ENCODE measurements around the gene LAMTOR1. TPM values are rescaled to one million over a fixed set of nuclear protein-coding genes. Genes with fewer than 3 reads are reported as not detected.

Gene LAMTOR1
- total RNA-seq, 1 donor from 2014 or later: 65.8 TPM

- FAIRE-seq (no peak), DNase-seq (ENCODE audit: low read depth) (no peak)
- Histone ChIP-seq H3K9ac (ENCODE audit: low read length) (no peak overlapping the region), H3K36me3 (ENCODE audit: insufficient read depth, low read length) (no peaks in the 10 kb centered on the region), H3K4me1 (ENCODE audit: insufficient read depth, low read length) (no peaks in the 10 kb centered on the region), H3K9me3 (ENCODE audit: insufficient read depth, low read depth, low read length) (peaks cover 9% of the 10 kb centered on the region), H3K27ac (ENCODE audit: low read depth, low read length) (no peak overlapping the region), H3K4me2 (ENCODE audit: low read length) (no peak overlapping the region), H2AFZ (ENCODE audit: low read depth, low read length) (no peak overlapping the region), H3K4me3 (ENCODE audit: insufficient read depth, low read depth, low read length) (no peak overlapping the region), H4K20me1 (ENCODE audit: insufficient read depth, low read length) (no peaks in the 10 kb centered on the region), H3K79me2 (ENCODE audit: insufficient read depth, low read length) (no peaks in the 10 kb centered on the region), H3K27me3 (ENCODE audit: insufficient read depth, low read length) (peaks cover 11% of the 10 kb centered on the region)
- H3K4me1 Mint-ChIP-seq (ENCODE audit: low read depth, unreplicated experiment): no peaks in the 10 kb centered on the region
- peaks cover under 1% of the 10 kb centered on the region for H3K36me3 Mint-ChIP-seq (ENCODE audit: low read depth, unreplicated experiment)
- TF ChIP-seq EZH2 (IDR thresholded peaks at IDR 0.05; ENCODE audit: insufficient read depth, low read length): no peak
- no peak for TF ChIP-seq CTCF (IDR thresholded peaks at IDR 0.05; ENCODE audit: insufficient read depth, low read depth, low read length)
- H3K9me3 Mint-ChIP-seq (ENCODE audit: unreplicated experiment): peaks cover 23% of the 10 kb centered on the region
- no peak overlapping the region for H3K27ac Mint-ChIP-seq (ENCODE audit: unreplicated experiment)
- no peak overlapping the region for H3K4me3 Mint-ChIP-seq (ENCODE audit: unreplicated experiment)
- H3K27me3 Mint-ChIP-seq (ENCODE audit: low read depth, unreplicated experiment): peaks cover 36% of the 10 kb centered on the region
These were observed 26.3 kb upstream of the LAMTOR1 start for GRCh38 chr11:72129381-72129780.

- H3K27ac ChIP-seq (ENCODE audit: low read depth, low read length): no peak overlapping the region
- H3K4me1 ChIP-seq (ENCODE audit: insufficient read depth, low read length): no peaks in the 10 kb centered on the region
- no peak overlapping the region for H3K4me2 ChIP-seq (ENCODE audit: low read length)
- no peak overlapping the region for H3K4me3 ChIP-seq (ENCODE audit: insufficient read depth, low read depth, low read length)
- H3K36me3 ChIP-seq (ENCODE audit: insufficient read depth, low read length): no peaks in the 10 kb centered on the region
- H3K79me2 ChIP-seq (ENCODE audit: insufficient read depth, low read length): no peaks in the 10 kb centered on the region
- H2AFZ ChIP-seq (ENCODE audit: low read depth, low read length): no peak overlapping the region
- DNase-seq (ENCODE audit: low read depth): no peak
- H3K27me3 ChIP-seq (ENCODE audit: insufficient read depth, low read length): peaks cover 10% of the 10 kb centered on the region
- Mint-ChIP-seq H3K4me1 (ENCODE audit: low read depth, unreplicated experiment) (no peaks in the 10 kb centered on the region), H3K4me3 (ENCODE audit: unreplicated experiment) (no peak overlapping the region), H3K27ac (ENCODE audit: unreplicated experiment) (no peak overlapping the region), H3K36me3 (ENCODE audit: low read depth, unreplicated experiment) (peaks cover 4% of the 10 kb centered on the region), H3K27me3 (ENCODE audit: low read depth, unreplicated experiment) (peaks cover 33% of the 10 kb centered on the region), H3K9me3 (ENCODE audit: unreplicated experiment) (peaks cover 24% of the 10 kb centered on the region)
- no peak for FAIRE-seq
- H3K9me3 ChIP-seq (ENCODE audit: insufficient read depth, low read depth, low read length): peaks cover 9% of the 10 kb centered on the region
- no peaks in the 10 kb centered on the region for H4K20me1 ChIP-seq (ENCODE audit: insufficient read depth, low read length)
- no peak overlapping the region for H3K9ac ChIP-seq (ENCODE audit: low read length)
- no peak for TF ChIP-seq EZH2 (IDR thresholded peaks at IDR 0.05; ENCODE audit: insufficient read depth, low read length)
- no peak for TF ChIP-seq CTCF (IDR thresholded peaks at IDR 0.05; ENCODE audit: insufficient read depth, low read depth, low read length)
These were observed 24.8 kb upstream of the LAMTOR1 start for GRCh38 chr11:72127923-72128322.

- Mint-ChIP-seq H3K4me3 (ENCODE audit: unreplicated experiment) (no peak overlapping the region), H3K4me1 (ENCODE audit: low read depth, unreplicated experiment) (no peaks in the 10 kb centered on the region), H3K27me3 (ENCODE audit: low read depth, unreplicated experiment) (peaks cover 26% of the 10 kb centered on the region), H3K27ac (ENCODE audit: unreplicated experiment) (no peak overlapping the region), H3K36me3 (ENCODE audit: low read depth, unreplicated experiment) (peaks cover 4% of the 10 kb centered on the region), H3K9me3 (ENCODE audit: unreplicated experiment) (peaks cover 23% of the 10 kb centered on the region)
- Histone ChIP-seq H3K9ac (ENCODE audit: low read length) (no peak overlapping the region), H3K79me2 (ENCODE audit: insufficient read depth, low read length) (no peaks in the 10 kb centered on the region), H3K9me3 (ENCODE audit: insufficient read depth, low read depth, low read length) (peaks cover 9% of the 10 kb centered on the region), H3K27me3 (ENCODE audit: insufficient read depth, low read length) (peaks cover 4% of the 10 kb centered on the region), H3K4me1 (ENCODE audit: insufficient read depth, low read length) (no peaks in the 10 kb centered on the region), H3K4me3 (ENCODE audit: insufficient read depth, low read depth, low read length) (no peak overlapping the region), H3K27ac (ENCODE audit: low read depth, low read length) (no peak overlapping the region), H3K4me2 (ENCODE audit: low read length) (no peak overlapping the region), H3K36me3 (ENCODE audit: insufficient read depth, low read length) (no peaks in the 10 kb centered on the region), H2AFZ (ENCODE audit: low read depth, low read length) (no peak overlapping the region), H4K20me1 (ENCODE audit: insufficient read depth, low read length) (no peaks in the 10 kb centered on the region)
- FAIRE-seq: no peak
- no peak for DNase-seq (ENCODE audit: low read depth)
- TF ChIP-seq CTCF (IDR thresholded peaks at IDR 0.05; ENCODE audit: insufficient read depth, low read depth, low read length): no peak
- TF ChIP-seq EZH2 (IDR thresholded peaks at IDR 0.05; ENCODE audit: insufficient read depth, low read length): no peak
These were observed 22.9 kb upstream of the LAMTOR1 start for GRCh38 chr11:72125956-72126355.
